Esophagus squamous epithelium (tissue), 5 donors: Measurements from ENCODE around the gene SPATA33. TPM values are rescaled to one million over a fixed set of nuclear protein-coding genes. Genes with fewer than 3 reads are reported as not detected.
"Not testable (repeated sequence)": the region's sequence is repeated elsewhere in the genome, so short reads cannot be mapped to it uniquely, and the experiment has no call there.

Experiments
- DNase-seq: peaks from one replicate; lab custom pipeline; 2025; lab: John Stamatoyannopoulos, UW
- H3K27ac ChIP-seq, 4 donors: fragments of 200-600 bp; sonication (generic); one replicate each; pipeline ENCODE4 v1.5.1; 2016 to 2019; ENCODE audit warnings: mild to moderate bottlenecking in 1 of 4
- H3K27me3 ChIP-seq, 4 donors: fragments of 200-600 bp; sonication (generic); 1 replicate in 3 of 4; 2 replicates in 1 of 4; pipeline versions ENCODE4 v1.5.1 to v1.6.0; 2017 to 2021; ENCODE audit warnings: antibody characterized with exemption in 1 of 4
- H3K36me3 ChIP-seq, 3 donors: fragments of 200-600 bp; sonication (generic); one replicate each; pipeline ENCODE4 v1.5.1; 2016 to 2019
- H3K4me1 ChIP-seq, 3 donors: fragments of 200-600 bp; sonication (generic); one replicate each; pipeline ENCODE4 v1.5.1; 2017 to 2019
- H3K4me3 ChIP-seq, 4 donors: fragments of 200-600 bp; sonication (generic); 1 replicate in 3 of 4; 2 replicates in 1 of 4; pipeline ENCODE4 v1.5.1; 2016 to 2019; ENCODE audit warnings: mild to moderate bottlenecking in 2 of 4, moderate library complexity in 1 of 4
- H3K9me3 ChIP-seq, 3 donors: fragments of 200-600 bp; sonication (generic); one replicate each; pipeline ENCODE4 v1.5.1; 2016 to 2019
- CTCF ChIP-seq, 6 experiments: fragments of 450-650 bp in 4 of 6; fragments of 200-600 bp in 2 of 6; sonication (generic) in 2 of 6; IDR thresholded peaks; one replicate each; pipeline ENCODE4 v1.5.1; 2016 to 2019; ENCODE audit warnings: antibody characterized with exemption in 6 of 6, mild to moderate bottlenecking in 4 of 6, moderate library complexity in 4 of 6
- POLR2A ChIP-seq, 4 donors: fragments of 450-650 bp; IDR thresholded peaks; one replicate each; pipeline ENCODE4 v1.6.1; 2017; ENCODE audit warnings: antibody characterized with exemption in 4 of 4, mild to moderate bottlenecking in 4 of 4, moderate library complexity in 3 of 4
- WGBS, 2 donors: methylation state at CpG; one replicate each; pipeline ENCODE4 v1.1.5; 2018; 5-methylcytosine and 5-hydroxymethylcytosine counted together
- intact Hi-C: fragments of 100-400 bp; cut with DNase I; formaldehyde crosslinking; loops from one replicate; pipeline ENCODE4 v1.15.0; 2022
- total RNA-seq, 4 donors: library from RNA; depleted of rRNA; stranded (reverse); fragments of >200 nt; gene quantifications; one replicate each; pipeline ENCODE4 v1.1.0, GENCODE V29; 2016
- donor health status: DM: yes; HTN: yes; CAD: no.

Gene SPATA33
- total RNA-seq, 4 donors from 2014 or later: 1.8 to 4.9 (median 2.8) TPM

GRCh38 chr16:89661215-89661614 is 3.6 kb downstream of the SPATA33 start:
- TF ChIP-seq CTCF (IDR thresholded peaks at IDR 0.05) (no peak), POLR2A (IDR thresholded peaks at IDR 0.05) (no peak)
- Histone ChIP-seq H3K9me3 (no peaks in the 10 kb centered on the region), H3K36me3 (peaks cover 0 to 44% (median 0%) of the 10 kb centered on the region in 3 donors), H3K27me3 (no peaks in the 10 kb centered on the region), H3K4me1 (peaks cover 13 to 31% (median 15%) of the 10 kb centered on the region in 3 donors), H3K27ac (no peak overlapping the region), H3K4me3 (no peak overlapping the region)
- intact Hi-C loops: no loop called here
- 91 to 95% methylated on average over 9 of the region's 9 CpGs for WGBS, 2 donors
- DNase-seq: no peak

- peaks cover 0 to 44% (median 0%) of the 10 kb centered on the region in 3 donors for H3K36me3 ChIP-seq
- 70 to 80% methylated on average over 11 of the region's 11 CpGs for WGBS, 2 donors
- intact Hi-C loops, H3K4me3 ChIP-seq, H3K9me3 ChIP-seq, H3K27ac ChIP-seq, H3K27me3 ChIP-seq, DNase-seq: not testable (repeated sequence)
- peaks cover 0 to 17% (median 0%) of the 10 kb centered on the region in 3 donors for H3K4me1 ChIP-seq
Measured at GRCh38 chr16:89664238-89664637, 6.6 kb downstream of the SPATA33 start.

GRCh38 chr16:89667000-89667399 is 9.4 kb downstream of the SPATA33 start:
- H3K27ac ChIP-seq, H3K27me3 ChIP-seq, H3K9me3 ChIP-seq, DNase-seq, H3K4me3 ChIP-seq, intact Hi-C loops: not testable (repeated sequence)
- TF ChIP-seq CTCF (IDR thresholded peaks at IDR 0.05): peak in 1 of 6 experiments; percentile 15
- peaks cover 0 to 23% (median 0%) of the 10 kb centered on the region in 3 donors for H3K36me3 ChIP-seq
- 43 to 96% methylated on average over 1 to 7 of the region's 7 CpGs for WGBS, 2 donors
- H3K4me1 ChIP-seq: peaks cover 0 to 18% (median 4%) of the 10 kb centered on the region in 3 donors

- H3K9me3 ChIP-seq: no peaks in the 10 kb centered on the region
- TF ChIP-seq CTCF (IDR thresholded peaks at IDR 0.05) (no peak), POLR2A (IDR thresholded peaks at IDR 0.05) (no peak)
- intact Hi-C loops: no loop called here
- no peak overlapping the region for H3K27ac ChIP-seq
- H3K4me3 ChIP-seq: no peak overlapping the region
- 70 to 87% methylated on average over 5 to 8 of the region's 9 CpGs for WGBS, 2 donors
- H3K4me1 ChIP-seq: peaks cover 0 to 18% (median 4%) of the 10 kb centered on the region in 3 donors
- peaks cover 0 to 16% (median 0%) of the 10 kb centered on the region in 3 donors for H3K36me3 ChIP-seq
- no peak for DNase-seq
- H3K27me3 ChIP-seq: no peaks in the 10 kb centered on the region
Measured at GRCh38 chr16:89667633-89668032, 10.0 kb downstream of the SPATA33 start.

- 49 to 68% methylated on average over 5 of the region's 5 CpGs for WGBS, 2 donors
- Histone ChIP-seq H3K27ac (peak overlapping the region in 1 of 4 donors; percentile 17), H3K36me3 (peaks cover 0 to 5% (median 0%) of the 10 kb centered on the region in 3 donors)
Measured at GRCh38 chr16:89668790-89669158, 11.1 kb downstream of the SPATA33 start.

More at GRCh38 chr16:89668790-89669158, 11.1 kb downstream of the SPATA33 start:
- H3K4me3 ChIP-seq: peak overlapping the region in 2 of 4 donors; percentile 27 to 43
- H3K27me3 ChIP-seq: no peaks in the 10 kb centered on the region
- H3K9me3 ChIP-seq: no peaks in the 10 kb centered on the region
- intact Hi-C loops: no loop called here
- H3K4me1 ChIP-seq: peaks cover 0 to 18% (median 4%) of the 10 kb centered on the region in 3 donors
- DNase-seq: no peak
- TF ChIP-seq POLR2A (IDR thresholded peaks at IDR 0.05) (no peak), CTCF (IDR thresholded peaks at IDR 0.05) (no peak)
